Stimulated activated naive CD8-positive, alpha-beta T cell treated with anti-CD3 and anti-CD28 coated beads, Interleukin-15, Interleukin-2, amounts not matched to agents 100 U/mL and 50 U/mL, for 24 hours (primary cell): ENCODE results near the gene SPAG8.

ENCODE experiments used
- ATAC-seq: fragments of 150-1000 bp; cut with Tn5 transposase; one replicate; pipeline ENCODE4 v1.10.0; 2021
- DNase-seq: peaks from one replicate; pipeline ENCODE4 v3.0.0; 2021

Gene SPAG8

DNA sequence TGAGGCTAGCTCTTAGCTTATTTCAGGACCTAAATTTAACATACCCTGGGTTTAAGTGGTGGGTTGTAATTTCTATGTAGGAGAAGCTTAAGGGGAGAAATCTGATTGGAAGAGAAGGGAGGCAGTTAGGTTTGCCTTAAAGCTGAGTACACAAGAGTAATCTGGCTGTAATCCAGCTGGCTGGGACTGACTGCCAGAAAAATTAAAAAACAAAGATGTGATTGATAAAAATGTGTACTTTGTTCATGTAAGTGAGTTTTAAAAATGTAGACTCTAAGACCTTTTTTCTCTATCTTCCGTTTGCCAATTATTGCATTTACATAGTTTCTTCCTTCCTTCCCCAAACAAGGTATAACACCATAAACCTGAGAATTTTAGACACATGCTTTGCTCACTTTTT, 40.5 kb downstream of the SPAG8 start:
- no peak for DNase-seq
- ATAC-seq: no peak

DNA sequence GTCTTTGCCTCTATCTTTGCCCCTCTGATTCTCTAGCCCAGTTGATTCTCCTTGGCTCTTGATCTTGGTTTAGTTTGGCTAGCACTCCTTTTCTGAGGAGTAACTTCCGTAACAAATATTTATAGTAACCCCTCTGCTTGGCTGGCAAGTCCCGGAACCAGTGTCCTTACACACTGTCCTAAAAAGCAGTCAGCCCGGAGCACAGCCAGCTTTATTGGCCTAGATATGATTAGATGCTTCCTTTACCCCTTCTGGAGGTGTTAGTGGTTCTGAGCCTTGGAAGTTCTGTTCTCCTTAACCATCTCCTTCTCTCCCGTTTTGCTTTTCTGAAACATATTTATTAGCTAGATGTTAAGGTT, 41.0 kb downstream of the SPAG8 start:
- ATAC-seq (no peak), DNase-seq (no peak)

- DNase-seq: no peak
- no peak for ATAC-seq
These were observed 42.3 kb downstream of the SPAG8 start for GRCh38 chr9:35769763-35770162.

- DNase-seq: no peak
- ATAC-seq: no peak
These were observed 44.6 kb downstream of the SPAG8 start for GRCh38 chr9:35767458-35767857.

DNA sequence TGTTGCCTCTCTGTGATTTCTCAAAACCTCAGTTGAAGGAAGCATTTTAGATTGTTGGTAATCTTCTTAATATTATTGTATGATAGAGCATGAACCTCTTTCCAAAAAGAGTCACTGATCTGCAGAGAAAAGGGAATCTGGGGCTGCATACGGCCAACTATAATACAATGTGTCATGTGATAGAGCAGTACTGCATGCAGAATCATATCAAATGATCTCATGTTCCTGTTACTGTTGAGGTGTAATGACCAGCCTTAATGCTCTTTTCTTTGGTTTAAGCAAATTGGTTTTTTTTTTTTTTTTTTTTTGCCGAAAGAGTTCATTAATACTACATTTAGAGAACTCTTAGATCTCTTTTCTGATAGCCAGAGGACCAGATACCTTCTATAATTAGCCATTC, 45.1 kb downstream of the SPAG8 start:
- DNase-seq (no peak), ATAC-seq (no peak)

- ATAC-seq (no peak), DNase-seq (no peak)
These were observed 48.3 kb downstream of the SPAG8 start for GRCh38 chr9:35763803-35764202.

DNA sequence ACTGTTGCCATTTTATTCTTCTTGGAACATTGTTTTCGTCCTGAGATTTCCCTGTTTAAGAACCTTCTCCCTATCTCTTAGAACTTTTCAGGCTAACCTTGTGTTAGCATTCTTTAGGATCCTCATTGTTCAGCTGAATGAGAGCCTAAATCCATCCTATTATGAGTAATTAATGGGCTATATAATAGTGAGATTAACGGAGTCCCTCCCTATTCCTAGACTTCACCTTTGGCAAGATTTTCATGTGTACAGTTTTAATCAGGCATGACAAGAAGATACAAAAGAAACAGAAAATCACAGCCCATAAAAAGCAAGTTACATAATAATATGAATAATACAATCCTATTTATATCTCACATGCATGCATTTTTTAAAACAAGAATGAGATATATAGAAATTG, 48.9 kb downstream of the SPAG8 start:
- no peak for DNase-seq
- ATAC-seq: no peak

DNA sequence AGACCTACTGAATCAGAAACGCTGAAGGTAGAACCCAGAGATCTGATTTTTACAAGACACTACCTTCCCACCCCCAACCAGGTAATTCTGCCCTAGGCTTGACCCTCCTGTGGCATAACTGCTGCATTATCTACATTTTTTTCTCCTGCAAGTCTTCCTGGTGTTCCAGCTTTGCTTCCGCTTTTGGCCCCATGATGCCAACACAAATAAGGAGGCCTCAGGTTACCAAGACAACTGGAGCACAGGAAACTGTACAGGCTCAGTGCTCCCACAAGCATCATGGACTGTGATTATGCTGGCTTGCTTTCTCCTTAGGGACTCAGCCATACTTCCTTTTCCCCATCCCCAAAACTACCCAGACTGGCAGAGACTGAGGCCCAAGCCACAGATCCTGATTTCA, 51.4 kb downstream of the SPAG8 start:
- DNase-seq (no peak), ATAC-seq (no peak)

DNA sequence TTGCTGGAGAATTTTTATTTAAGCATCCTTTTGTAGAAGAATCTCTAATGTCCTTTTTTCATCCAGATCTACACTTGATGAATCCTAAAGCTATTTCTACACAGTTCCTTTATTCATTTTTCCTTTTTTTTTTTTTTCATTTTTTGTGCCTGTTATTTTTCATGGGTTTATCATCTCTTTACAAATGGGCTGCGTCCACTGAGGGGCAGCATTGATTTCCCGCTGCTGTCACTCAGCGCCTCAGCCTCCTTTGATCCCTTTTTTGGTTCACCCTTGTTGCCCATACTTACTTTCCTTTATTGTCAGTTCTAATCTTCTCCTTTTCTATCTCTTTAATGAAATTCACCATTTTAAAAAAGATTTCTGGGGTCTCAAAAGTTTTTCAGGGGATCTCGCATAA, 52.3 kb downstream of the SPAG8 start:
- ATAC-seq: no peak

More for the DNA sequence above, 52.3 kb downstream of the SPAG8 start:
- no peak for DNase-seq
